ENCODE data around the gene ZNF865.

The ZNF865 gene

GRCh38 chr19:55585658-55586339 is 19.6 kb upstream of the ZNF865 start:
- Histone ChIP-seq H3K36me3 (ENCODE audit: insufficient read depth, low read length) (no peaks in the 10 kb centered on the region), H2AFZ (ENCODE audit: low read depth, low read length) (peak overlapping the region; percentile 72), H3K4me1 (ENCODE audit: insufficient read depth, low read length) (peaks cover 43% of the 10 kb centered on the region), H3K4me3 (ENCODE audit: low read depth in 1 of 2, low read length in 2 of 2) (peak overlapping the region in 1 of 2 experiments; percentile 53; a peak in 2 of 4 replicates), H3K9ac (ENCODE audit: low read depth, low read length) (peak overlapping the region; percentile 27), H3K9me3 (ENCODE audit: insufficient read depth, low read length, severe bottlenecking) (no peaks in the 10 kb centered on the region), H4K20me1 (ENCODE audit: insufficient read depth, low read length) (no peaks in the 10 kb centered on the region), H3K27ac (ENCODE audit: low read length) (peak overlapping the region; percentile 62), H3K27me3 (ENCODE audit: insufficient read depth, low read length, poor library complexity) (no peaks in the 10 kb centered on the region), H3K79me2 (ENCODE audit: insufficient read depth, low read length) (peaks cover 6% of the 10 kb centered on the region), H3K4me2 (ENCODE audit: insufficient read depth, low read length) (peak overlapping the region; percentile 67)
- peak; percentile 83 for DNase-seq
- TF ChIP-seq EZH2 (IDR thresholded peaks at IDR 0.05; ENCODE audit: borderline replicate concordance, low read depth, low read length, severe bottlenecking) (no peak), CTCF (IDR thresholded peaks at IDR 0.05; ENCODE audit: borderline replicate concordance, extremely low read depth, low read length, poor library complexity, severe bottlenecking) (no peak)
- peak; percentile 76 for ATAC-seq (ENCODE audit: insufficient read depth, low read depth)

- H3K27me3 ChIP-seq (ENCODE audit: insufficient read depth, low read length, poor library complexity): no peaks in the 10 kb centered on the region
- DNase-seq: peak; percentile 90
- H3K4me2 ChIP-seq (ENCODE audit: insufficient read depth, low read length): peak overlapping the region; percentile 67
- H3K4me1 ChIP-seq (ENCODE audit: insufficient read depth, low read length): peaks cover 34% of the 10 kb centered on the region
- no peaks in the 10 kb centered on the region for H3K79me2 ChIP-seq (ENCODE audit: insufficient read depth, low read length)
- H3K4me3 ChIP-seq (ENCODE audit: low read depth in 1 of 2, low read length in 2 of 2): peak overlapping the region in 1 of 2 experiments; percentile 28; a peak in 2 of 4 replicates
- TF ChIP-seq EZH2 (IDR thresholded peaks at IDR 0.05; ENCODE audit: borderline replicate concordance, low read depth, low read length, severe bottlenecking) (no peak), CTCF (IDR thresholded peaks at IDR 0.05; ENCODE audit: borderline replicate concordance, extremely low read depth, low read length, poor library complexity, severe bottlenecking) (no peak)
- H3K27ac ChIP-seq (ENCODE audit: low read length): no peak overlapping the region
- ATAC-seq (ENCODE audit: insufficient read depth, low read depth): peak; percentile 79
- H3K9ac ChIP-seq (ENCODE audit: low read depth, low read length): 0 out of 2 replicates have a peak overlapping the region, but pooled peaks have one; percentile 16
- H3K9me3 ChIP-seq (ENCODE audit: insufficient read depth, low read length, severe bottlenecking): no peaks in the 10 kb centered on the region
- H3K36me3 ChIP-seq (ENCODE audit: insufficient read depth, low read length): no peaks in the 10 kb centered on the region
- peak overlapping the region; percentile 58 for H2AFZ ChIP-seq (ENCODE audit: low read depth, low read length)
- no peaks in the 10 kb centered on the region for H4K20me1 ChIP-seq (ENCODE audit: insufficient read depth, low read length)
These were observed 18.3 kb upstream of the ZNF865 start for GRCh38 chr19:55586976-55587668.

GRCh38 chr19:55588738-55589137 is 16.7 kb upstream of the ZNF865 start:
- H3K36me3 ChIP-seq (ENCODE audit: insufficient read depth, low read length): peaks cover 9% of the 10 kb centered on the region
- no peak overlapping the region for H2AFZ ChIP-seq (ENCODE audit: low read depth, low read length)
- no peak overlapping the region for H3K4me2 ChIP-seq (ENCODE audit: insufficient read depth, low read length)
- DNase-seq (no peak), ATAC-seq (ENCODE audit: insufficient read depth, low read depth) (no peak)
- H3K9me3 ChIP-seq (ENCODE audit: insufficient read depth, low read length, severe bottlenecking): no peaks in the 10 kb centered on the region
- H4K20me1 ChIP-seq (ENCODE audit: insufficient read depth, low read length): no peaks in the 10 kb centered on the region
- no peaks in the 10 kb centered on the region for H3K79me2 ChIP-seq (ENCODE audit: insufficient read depth, low read length)
- no peaks in the 10 kb centered on the region for H3K27me3 ChIP-seq (ENCODE audit: insufficient read depth, low read length, poor library complexity)
- H3K4me1 ChIP-seq (ENCODE audit: insufficient read depth, low read length): peaks cover 34% of the 10 kb centered on the region
- H3K9ac ChIP-seq (ENCODE audit: low read depth, low read length): no peak overlapping the region
- no peak overlapping the region for H3K27ac ChIP-seq (ENCODE audit: low read length)
- TF ChIP-seq CTCF (IDR thresholded peaks at IDR 0.05; ENCODE audit: borderline replicate concordance, extremely low read depth, low read length, poor library complexity, severe bottlenecking) (no peak), EZH2 (IDR thresholded peaks at IDR 0.05; ENCODE audit: borderline replicate concordance, low read depth, low read length, severe bottlenecking) (no peak)
- H3K4me3 ChIP-seq (ENCODE audit: low read depth in 1 of 2, low read length in 2 of 2): no peak overlapping the region
